ENCODE results near the gene MDFIC.

- TF ChIP-seq EZH2 (optimal IDR thresholded peaks at IDR 0.05; ENCODE audit: low read depth, low read length) = no peak
- TF ChIP-seq CTCF (IDR thresholded peaks at IDR 0.05; ENCODE audit: low read length) = no peak
- no peak for TF ChIP-seq EZH2phosphoT487 (IDR thresholded peaks at IDR 0.05; ENCODE audit: low read length)
These were observed 55.4 kb downstream of the MDFIC start for GRCh38 chr7:114977277-114977676.

All from MM.1S (cell line).